GM19438 (cell line): ENCODE results near the gene NCF4.
A peak's percentile ranks its signal among the peaks of the same experiment; 100 is the strongest.

Experiments used
- ATAC-seq: cut with Tn5 transposase; IDR thresholded peaks from one replicate; pipeline ENCODE4 v1.9.1; 2021; ENCODE audit warnings: low read depth; ENCODE audit not compliant: unreplicated experiment

The NCF4 gene

GRCh38 chr22:36860821-36861659, at the start of gene NCF4:
NCF4 (plus strand) TSS chr22:36861006; CDS start chr22:36861172, 166 bp downstream.
- ATAC-seq: peak; percentile 60

GRCh38 chr22:36811094-36811800, 49.6 kb upstream of the NCF4 start:
- ATAC-seq: no peak

GRCh38 chr22:36814801-36815200, 46.0 kb upstream of the NCF4 start:
- ATAC-seq: no peak

GRCh38 chr22:36815558-36816338, 45.1 kb upstream of the NCF4 start:
- ATAC-seq: no peak

GRCh38 chr22:36816339-36816635, 44.5 kb upstream of the NCF4 start:
- no peak for ATAC-seq

GRCh38 chr22:36816636-36817524, 43.9 kb upstream of the NCF4 start, which contains the start of gene PVALB:
PVALB (minus strand) TSS chr22:36817035; CDS start chr22:36817005, 30 bp downstream.
- ATAC-seq: no peak

GRCh38 chr22:36817525-36817848, 43.3 kb upstream of the NCF4 start:
- no peak for ATAC-seq

- ATAC-seq: no peak
Measured at GRCh38 chr22:36818010-36818642, 42.7 kb upstream of the NCF4 start.

GRCh38 chr22:36819112-36819511, 41.7 kb upstream of the NCF4 start:
- no peak for ATAC-seq

- ATAC-seq: no peak
Measured at GRCh38 chr22:36822581-36822980, 38.2 kb upstream of the NCF4 start.

- no peak for ATAC-seq
Measured at GRCh38 chr22:36823186-36823839, 37.5 kb upstream of the NCF4 start.

- no peak for ATAC-seq
Measured at GRCh38 chr22:36824655-36825054, 36.2 kb upstream of the NCF4 start.

- ATAC-seq: no peak
Measured at GRCh38 chr22:36826262-36826661, 34.5 kb upstream of the NCF4 start.

GRCh38 chr22:36828815-36829214, 32.0 kb upstream of the NCF4 start:
- no peak for ATAC-seq

- no peak for ATAC-seq
Measured at GRCh38 chr22:36829370-36830002, 31.3 kb upstream of the NCF4 start.

- no peak for ATAC-seq
Measured at GRCh38 chr22:36830601-36831000, 30.2 kb upstream of the NCF4 start.

- ATAC-seq: no peak
Measured at GRCh38 chr22:36831206-36831605, 29.6 kb upstream of the NCF4 start.

- no peak for ATAC-seq
Measured at GRCh38 chr22:36831717-36832116, 29.1 kb upstream of the NCF4 start.

- no peak for ATAC-seq
Measured at GRCh38 chr22:36833073-36833472, 27.7 kb upstream of the NCF4 start.
